A549 (cell line): ENCODE measurements around the gene OR13D1.

ENCODE experiments used
- EP300 ChIP-seq, 2 experiments: fragments of >200 bp; sonication (Bioruptor Twin); formaldehyde crosslinking; IDR thresholded peaks; 2 replicates in 1 of 2; 3 replicates in 1 of 2; pipeline ENCODE4 v1.6.1; 2016 to 2017
- KDM5A ChIP-seq: fragments of 200-600 bp; sonication (generic); IDR thresholded peaks from 2 replicates; pipeline ENCODE4 v1.6.1; 2016; ENCODE audit warnings: antibody characterized with exemption, mild to moderate bottlenecking
- MYC ChIP-seq: IDR thresholded peaks from 2 replicates; pipeline ENCODE4 v1.6.1; 2012; ENCODE audit warnings: mild to moderate bottlenecking, inconsistent platforms, low read length, improper control_type of control experiment, borderline replicate concordance
- NFE2L2 ChIP-seq: fragments of 150-350 bp; conservative IDR thresholded peaks from 2 replicates; pipeline ENCODE4 v1.6.1; 2014; ENCODE audit warnings: low read length
- POLR2A ChIP-seq: IDR thresholded peaks from 2 replicates; pipeline ENCODE4 v1.6.1; 2012; ENCODE audit warnings: mild to moderate bottlenecking, low read length
- REST ChIP-seq: fragments of 200-600 bp; sonication (generic); IDR thresholded peaks from 2 replicates; pipeline ENCODE4 v1.6.1; 2016; ENCODE audit warnings: antibody characterized with exemption, mild to moderate bottlenecking, moderate library complexity
- RNF2 ChIP-seq: fragments of 200-600 bp; sonication (generic); IDR thresholded peaks from 2 replicates; pipeline ENCODE4 v1.6.1; 2016; ENCODE audit warnings: low read depth, mild to moderate bottlenecking, antibody characterized with exemption, moderate library complexity, borderline replicate concordance
- TF ChIP-seq, protein P1 (sequence below): fragments of >200 bp; sonication (Bioruptor Twin); formaldehyde crosslinking; IDR thresholded peaks from 3 replicates; pipeline ENCODE4 v1.5.1; 2016

GRCh38 chr9:104711604-104712003 lies 17.3 kb downstream of the OR13D1 start:
- TF ChIP-seq REST (no peak), MYC (no peak), KDM5A (no peak), RNF2 (no peak), NFE2L2 (no peak), POLR2A (no peak), EP300 (IDR thresholded peaks at IDR 0.05) (no peak)
- TF ChIP-seq, protein P1, sequence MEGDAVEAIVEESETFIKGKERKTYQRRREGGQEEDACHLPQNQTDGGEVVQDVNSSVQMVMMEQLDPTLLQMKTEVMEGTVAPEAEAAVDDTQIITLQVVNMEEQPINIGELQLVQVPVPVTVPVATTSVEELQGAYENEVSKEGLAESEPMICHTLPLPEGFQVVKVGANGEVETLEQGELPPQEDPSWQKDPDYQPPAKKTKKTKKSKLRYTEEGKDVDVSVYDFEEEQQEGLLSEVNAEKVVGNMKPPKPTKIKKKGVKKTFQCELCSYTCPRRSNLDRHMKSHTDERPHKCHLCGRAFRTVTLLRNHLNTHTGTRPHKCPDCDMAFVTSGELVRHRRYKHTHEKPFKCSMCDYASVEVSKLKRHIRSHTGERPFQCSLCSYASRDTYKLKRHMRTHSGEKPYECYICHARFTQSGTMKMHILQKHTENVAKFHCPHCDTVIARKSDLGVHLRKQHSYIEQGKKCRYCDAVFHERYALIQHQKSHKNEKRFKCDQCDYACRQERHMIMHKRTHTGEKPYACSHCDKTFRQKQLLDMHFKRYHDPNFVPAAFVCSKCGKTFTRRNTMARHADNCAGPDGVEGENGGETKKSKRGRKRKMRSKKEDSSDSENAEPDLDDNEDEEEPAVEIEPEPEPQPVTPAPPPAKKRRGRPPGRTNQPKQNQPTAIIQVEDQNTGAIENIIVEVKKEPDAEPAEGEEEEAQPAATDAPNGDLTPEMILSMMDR: no peak
